ENCODE data around the gene SLC16A10. TPM values are rescaled to one million over a fixed set of nuclear protein-coding genes. Genes with fewer than 3 reads are reported as not detected.

Gene SLC16A10
- total RNA-seq, 2 experiments from 2014 or later, result 6.2 to 7.0 TPM

DNA sequence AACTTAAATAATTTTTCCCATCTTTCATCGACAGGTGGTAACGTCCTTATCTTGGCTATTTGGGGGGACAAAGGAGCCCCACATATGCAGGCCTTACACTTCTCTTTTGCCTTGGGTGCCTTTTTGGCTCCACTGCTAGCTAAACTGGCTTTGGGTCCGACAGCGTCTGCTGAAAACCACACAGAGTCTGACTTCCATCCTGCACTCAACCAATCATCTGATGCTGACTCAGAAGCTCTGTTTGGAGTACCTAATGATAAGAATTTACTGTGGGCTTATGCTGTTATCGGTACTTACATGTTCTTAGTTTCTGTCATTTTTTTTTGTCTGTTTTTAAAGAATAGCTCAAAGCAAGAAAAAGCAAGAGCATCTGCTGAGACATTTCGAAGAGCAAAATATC, 178.5 kb downstream of the SLC16A10 start:
- DNase-seq, result no peak
- no peak overlapping the region for H3K27ac Mint-ChIP-seq
- H3K4me1 Mint-ChIP-seq, result peaks cover 37% of the 10 kb centered on the region
- no peak for ATAC-seq
- intact Hi-C loops (cut with DNase I, micrococcal nuclease), result no loop called here
- ChIA-PET CTCF (interaction anchor here (1.1 kb wide), 1 partner anchor 8 kb away, joined by 3 read pairs; no protein-coding TSS in a partner anchor), POLR2A (no interaction called here)
- H3K36me3 Mint-ChIP-seq (ENCODE audit: low read depth), result peaks cover 53% of the 10 kb centered on the region
- no peaks in the 10 kb centered on the region for H3K27me3 Mint-ChIP-seq
- H3K9me3 Mint-ChIP-seq (ENCODE audit: low read depth), result no peaks in the 10 kb centered on the region
- no peak overlapping the region for H3K4me3 Mint-ChIP-seq

DNA sequence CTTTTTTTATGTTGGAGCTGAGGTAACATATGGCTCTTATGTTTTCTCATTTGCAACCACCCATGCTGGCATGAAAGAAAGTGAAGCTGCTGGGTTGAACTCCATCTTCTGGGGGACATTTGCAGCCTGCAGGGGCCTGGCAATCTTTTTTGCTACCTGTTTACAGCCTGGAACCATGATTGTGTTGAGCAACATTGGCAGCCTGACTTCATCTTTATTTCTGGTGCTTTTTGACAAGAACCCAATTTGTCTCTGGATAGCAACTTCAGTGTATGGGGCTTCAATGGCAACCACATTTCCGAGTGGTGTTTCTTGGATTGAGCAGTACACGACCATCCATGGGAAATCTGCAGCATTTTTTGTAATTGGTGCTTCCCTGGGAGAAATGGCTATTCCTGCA, 179.0 kb downstream of the SLC16A10 start:
- H3K27ac Mint-ChIP-seq, result no peak overlapping the region
- H3K4me1 Mint-ChIP-seq, result peaks cover 33% of the 10 kb centered on the region
- ChIA-PET POLR2A (no interaction called here), CTCF (interaction anchor here (1.1 kb wide), 1 partner anchor 9 kb away, joined by 3 read pairs; no protein-coding TSS in a partner anchor)
- H3K9me3 Mint-ChIP-seq (ENCODE audit: low read depth), result no peaks in the 10 kb centered on the region
- peaks cover 53% of the 10 kb centered on the region for H3K36me3 Mint-ChIP-seq (ENCODE audit: low read depth)
- no peaks in the 10 kb centered on the region for H3K27me3 Mint-ChIP-seq
- H3K4me3 Mint-ChIP-seq, result no peak overlapping the region
- intact Hi-C loops (cut with DNase I, micrococcal nuclease), result no loop called here
- ATAC-seq, result no peak
- no peak for DNase-seq

DNA sequence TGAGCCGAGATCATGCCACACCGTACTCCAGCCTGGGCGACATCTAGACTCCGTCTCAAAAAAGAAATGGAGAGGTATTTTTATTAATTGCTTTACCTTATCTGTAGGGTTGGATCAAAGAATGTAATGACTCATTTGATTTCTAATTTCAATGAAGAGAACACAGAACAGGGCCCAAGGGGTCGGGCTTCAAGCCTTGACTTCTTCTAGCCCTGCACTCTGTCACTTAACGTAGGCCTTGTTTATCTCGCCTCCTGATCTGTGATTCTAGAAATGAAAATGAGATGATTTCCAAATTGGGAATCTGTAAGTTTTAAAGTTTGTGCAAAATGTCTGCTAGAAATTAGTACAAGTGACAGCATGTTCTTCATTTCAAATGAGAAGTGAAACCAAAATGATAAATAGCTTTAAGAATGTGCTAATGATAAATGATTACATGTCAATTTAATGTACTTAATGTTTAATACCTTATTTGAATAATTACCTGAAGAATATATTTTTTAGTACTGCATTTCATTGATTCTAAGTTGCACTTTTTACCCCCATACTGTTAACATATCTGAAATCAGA, 180.5 kb downstream of the SLC16A10 start:
- intact Hi-C loops (cut with DNase I, micrococcal nuclease), result no loop called here
- POLR2A ChIA-PET, result no interaction called here
- Mint-ChIP-seq H3K27ac (no peak overlapping the region), H3K4me3 (no peak overlapping the region), H3K4me1 (peaks cover 27% of the 10 kb centered on the region), H3K27me3 (no peaks in the 10 kb centered on the region), H3K9me3 (ENCODE audit: low read depth) (no peaks in the 10 kb centered on the region), H3K36me3 (ENCODE audit: low read depth) (peaks cover 55% of the 10 kb centered on the region)
- DNase-seq, result no peak
- CTCF ChIA-PET, result no interaction called here
- no peak for ATAC-seq

DNA sequence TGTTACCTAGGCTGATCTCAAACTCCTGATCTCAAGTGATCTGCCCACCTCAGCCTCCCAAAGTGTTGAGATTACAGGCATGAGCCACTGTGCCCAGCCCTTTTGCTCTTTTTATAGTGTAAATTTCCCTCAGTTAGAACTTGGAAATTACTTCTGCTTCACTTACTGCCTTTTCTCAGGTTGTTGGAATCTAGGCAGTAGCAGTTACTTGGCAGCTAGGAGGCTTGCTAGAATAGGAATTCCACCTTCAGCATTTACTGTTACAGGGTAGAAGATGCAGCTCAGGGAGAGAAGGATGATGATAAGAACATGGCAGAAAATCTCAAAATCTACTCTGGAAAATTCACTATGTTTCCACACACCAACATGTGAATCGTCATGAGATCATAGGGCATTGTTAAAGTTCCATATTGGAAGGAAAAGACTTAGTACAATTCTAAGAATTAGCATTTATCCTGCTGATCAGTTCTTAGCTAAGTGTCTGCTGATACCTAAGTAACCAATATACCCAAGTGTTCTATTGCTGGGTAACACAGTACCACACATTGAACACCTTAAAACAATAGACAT, 182.2 kb downstream of the SLC16A10 start:
- Mint-ChIP-seq H3K9me3 (ENCODE audit: low read depth) (peaks cover 4% of the 10 kb centered on the region), H3K27me3 (no peaks in the 10 kb centered on the region), H3K4me1 (peaks cover 23% of the 10 kb centered on the region), H3K36me3 (ENCODE audit: low read depth) (peaks cover 64% of the 10 kb centered on the region), H3K4me3 (no peak overlapping the region), H3K27ac (no peak overlapping the region)
- CTCF ChIA-PET, result interaction anchor here (0.7 to 1.9 kb wide), 3 partner anchors 10 to 703 kb away, joined by 3 to 8 read pairs (median 3); a partner anchor contains a TSS
- ATAC-seq, result no peak
- no peak for DNase-seq
- POLR2A ChIA-PET, result interaction anchor here (0.6 kb wide), 1 partner anchor 64 kb away, joined by 4 read pairs; no protein-coding TSS in a partner anchor
- intact Hi-C loops (cut with DNase I, micrococcal nuclease), result no loop called here

DNA sequence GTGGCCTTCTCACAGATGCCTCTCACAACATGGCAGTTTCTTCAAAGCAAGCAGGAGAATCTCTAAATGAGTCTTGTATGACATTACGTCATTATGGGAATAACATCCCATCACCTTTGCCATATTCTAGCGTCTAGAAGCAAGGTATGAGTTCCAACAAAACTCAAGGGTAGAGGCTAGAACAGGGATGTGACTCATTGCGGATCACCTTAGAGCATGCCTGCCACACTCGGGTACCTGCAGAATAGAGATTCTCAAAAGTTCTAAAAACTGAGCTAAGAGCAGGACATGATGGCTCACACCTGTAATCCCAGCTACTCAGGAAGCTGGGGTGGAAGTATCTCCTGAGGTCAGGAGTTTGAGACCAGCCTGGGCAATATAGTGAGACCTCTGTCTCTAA, 182.8 kb downstream of the SLC16A10 start:
- DNase-seq (no peak), ATAC-seq (no peak)
- Mint-ChIP-seq H3K4me3 (no peak overlapping the region), H3K27ac (no peak overlapping the region), H3K27me3 (no peaks in the 10 kb centered on the region), H3K4me1 (peaks cover 23% of the 10 kb centered on the region), H3K9me3 (ENCODE audit: low read depth) (peaks cover 7% of the 10 kb centered on the region), H3K36me3 (ENCODE audit: low read depth) (peaks cover 70% of the 10 kb centered on the region)
- intact Hi-C loops (cut with DNase I, micrococcal nuclease), result no loop called here
- ChIA-PET CTCF (interaction anchor here (0.6 to 1.9 kb wide), 3 partner anchors 11 to 703 kb away, joined by 3 to 8 read pairs (median 5); a partner anchor contains a TSS), POLR2A (interaction anchor here (1.0 kb wide), 1 partner anchor 11 kb away, joined by 4 read pairs; a partner anchor contains a TSS)

DNA sequence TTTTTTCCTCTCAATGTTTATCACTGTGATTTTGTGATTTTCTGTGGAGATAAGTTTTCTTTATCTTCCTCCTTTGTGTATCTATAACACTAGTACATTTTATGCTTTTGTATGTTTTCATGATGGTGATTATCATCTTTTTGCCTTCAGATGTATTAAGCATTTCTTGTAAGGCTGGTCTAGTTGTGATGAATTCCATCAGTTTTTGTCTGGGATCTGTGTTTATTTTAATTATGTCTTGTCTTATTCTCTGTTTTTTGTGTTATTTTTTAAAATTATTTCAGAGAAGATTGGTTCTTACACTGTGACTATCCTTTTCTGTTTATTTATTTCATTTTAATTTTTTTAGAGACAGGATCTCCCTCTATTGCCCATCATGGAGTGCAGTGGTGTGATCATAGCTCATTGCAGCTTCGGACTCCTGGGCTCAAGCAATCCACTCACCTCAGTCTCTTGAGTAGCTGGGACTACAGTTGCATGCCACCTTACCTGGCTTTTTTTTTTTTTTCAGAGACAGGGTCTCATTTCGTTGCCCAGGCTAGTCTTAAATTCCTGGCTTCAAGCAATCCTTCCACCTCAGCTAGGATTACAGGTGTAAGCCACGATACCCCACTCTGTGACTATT, 187.4 kb downstream of the SLC16A10 start:
- H3K36me3 Mint-ChIP-seq (ENCODE audit: low read depth), result peaks cover 79% of the 10 kb centered on the region
- H3K9me3 Mint-ChIP-seq (ENCODE audit: low read depth), result peaks cover 11% of the 10 kb centered on the region
- ChIA-PET POLR2A (no interaction called here), CTCF (interaction anchor here (1.1 kb wide), 1 partner anchor 16 kb away, joined by 3 read pairs; a partner anchor contains a TSS)
- no peak overlapping the region for H3K4me3 Mint-ChIP-seq
- intact Hi-C loops (cut with DNase I, micrococcal nuclease), result no loop called here
- H3K27ac Mint-ChIP-seq, result no peak overlapping the region
- H3K27me3 Mint-ChIP-seq, result no peaks in the 10 kb centered on the region
- H3K4me1 Mint-ChIP-seq, result peaks cover 3% of the 10 kb centered on the region
- no peak for ATAC-seq
- no peak for DNase-seq

DNA sequence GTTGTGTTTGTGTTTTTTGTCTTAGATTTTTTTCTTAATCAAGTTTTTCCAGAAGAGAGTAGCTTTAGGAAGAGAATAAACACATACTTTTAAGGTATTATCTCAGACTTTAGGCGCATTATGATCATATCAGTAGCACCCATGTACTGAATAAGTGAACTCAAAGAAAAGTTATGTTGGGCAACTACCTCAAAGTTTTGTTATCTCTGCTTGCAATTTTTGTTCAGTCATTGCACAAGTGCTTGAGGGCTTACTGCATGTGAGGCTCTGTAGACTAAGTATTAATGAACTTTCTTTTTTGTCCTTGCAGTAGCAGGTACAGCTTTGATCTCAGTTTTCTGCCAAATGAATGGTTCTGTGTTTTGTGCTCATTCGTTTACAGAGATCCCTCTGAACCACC, 189.0 kb downstream of the SLC16A10 start:
- Mint-ChIP-seq H3K27ac (no peak overlapping the region), H3K9me3 (ENCODE audit: low read depth) (peaks cover 11% of the 10 kb centered on the region), H3K4me1 (peaks cover 3% of the 10 kb centered on the region), H3K27me3 (no peaks in the 10 kb centered on the region), H3K36me3 (ENCODE audit: low read depth) (peaks cover 80% of the 10 kb centered on the region), H3K4me3 (no peak overlapping the region)
- ChIA-PET CTCF (no interaction called here), POLR2A (no interaction called here)
- ATAC-seq, result no peak
- intact Hi-C loops (cut with DNase I, micrococcal nuclease), result no loop called here
- DNase-seq, result no peak

DNA sequence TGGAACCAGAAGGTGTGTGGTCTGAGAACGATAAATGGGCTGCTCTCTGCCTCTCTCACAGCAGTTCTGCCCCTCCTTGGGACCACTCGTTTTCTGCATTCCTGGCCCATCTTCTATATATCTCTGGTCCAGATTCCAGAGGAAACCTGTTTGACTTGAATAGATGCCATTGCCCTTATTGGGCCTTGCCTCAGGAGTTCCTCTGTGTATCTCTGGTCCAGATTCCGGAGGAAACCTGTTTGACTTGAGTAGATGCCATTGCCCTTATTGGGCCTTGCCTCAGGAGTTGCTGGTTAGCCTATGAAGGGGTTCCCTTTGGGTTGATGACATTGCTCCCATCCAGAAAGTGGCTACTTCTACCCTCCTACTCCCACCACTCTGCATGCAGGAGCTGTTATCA, 189.4 kb downstream of the SLC16A10 start:
- ATAC-seq (no peak), DNase-seq (no peak)
- peaks cover 81% of the 10 kb centered on the region for H3K36me3 Mint-ChIP-seq (ENCODE audit: low read depth)
- H3K27me3 Mint-ChIP-seq, result no peaks in the 10 kb centered on the region
- ChIA-PET POLR2A (no interaction called here), CTCF (no interaction called here)
- H3K27ac Mint-ChIP-seq, result no peak overlapping the region
- peaks cover 3% of the 10 kb centered on the region for H3K4me1 Mint-ChIP-seq
- H3K9me3 Mint-ChIP-seq (ENCODE audit: low read depth), result peaks cover 11% of the 10 kb centered on the region
- intact Hi-C loops (cut with DNase I, micrococcal nuclease), result no loop called here
- H3K4me3 Mint-ChIP-seq, result no peak overlapping the region

DNA sequence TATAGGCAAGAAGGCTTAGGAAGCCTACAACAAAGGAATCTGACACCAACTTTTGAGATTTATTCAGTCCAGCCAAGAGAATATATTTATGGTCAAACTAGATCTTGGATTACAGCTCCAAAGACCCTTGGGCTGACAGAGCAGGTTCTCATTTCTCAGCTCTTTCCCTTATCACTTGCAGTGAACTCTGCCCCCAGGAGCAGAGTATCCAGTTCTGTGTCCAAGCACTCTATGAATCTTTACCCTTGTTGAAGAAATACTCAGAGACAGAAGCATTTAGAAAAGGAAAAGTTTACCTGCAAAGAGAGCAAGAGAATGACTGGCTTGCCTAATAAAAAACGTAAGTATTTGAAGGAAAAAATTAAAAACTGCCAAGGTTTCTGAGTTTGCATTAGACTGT, 190.5 kb downstream of the SLC16A10 start:
- Mint-ChIP-seq H3K4me3 (no peak overlapping the region), H3K4me1 (peaks cover 7% of the 10 kb centered on the region), H3K36me3 (ENCODE audit: low read depth) (peaks cover 84% of the 10 kb centered on the region), H3K27ac (no peak overlapping the region), H3K27me3 (no peaks in the 10 kb centered on the region), H3K9me3 (ENCODE audit: low read depth) (peaks cover 11% of the 10 kb centered on the region)
- ChIA-PET CTCF (no interaction called here), POLR2A (no interaction called here)
- ATAC-seq (no peak), DNase-seq (no peak)
- intact Hi-C loops (cut with DNase I, micrococcal nuclease), result no loop called here

DNA sequence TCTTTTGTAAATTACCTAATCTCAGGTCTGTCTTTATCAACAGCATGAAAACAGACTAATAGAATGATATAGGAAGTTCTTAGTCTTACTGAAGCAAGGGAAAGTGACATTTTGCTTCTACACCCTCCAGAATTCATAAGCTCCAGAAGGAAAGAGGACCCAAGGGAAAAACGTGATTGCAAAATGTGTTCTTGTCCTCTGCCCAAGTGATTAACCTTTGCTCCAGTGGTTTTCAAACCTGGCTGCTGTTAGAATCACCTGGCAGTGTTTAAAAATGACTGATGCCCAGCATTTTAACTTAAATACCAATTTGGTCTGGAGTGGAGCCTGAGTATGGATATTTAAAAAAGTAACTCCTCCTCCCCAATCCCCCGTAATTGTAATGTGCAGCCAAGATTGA, 191.4 kb downstream of the SLC16A10 start:
- intact Hi-C loops (cut with DNase I, micrococcal nuclease), result no loop called here
- Mint-ChIP-seq H3K27ac (no peak overlapping the region), H3K4me3 (no peak overlapping the region), H3K36me3 (ENCODE audit: low read depth) (peaks cover 78% of the 10 kb centered on the region), H3K9me3 (ENCODE audit: low read depth) (peaks cover 11% of the 10 kb centered on the region), H3K27me3 (no peaks in the 10 kb centered on the region), H3K4me1 (peaks cover 7% of the 10 kb centered on the region)
- ChIA-PET CTCF (no interaction called here), POLR2A (no interaction called here)
- no peak for DNase-seq
- ATAC-seq, result no peak

DNA sequence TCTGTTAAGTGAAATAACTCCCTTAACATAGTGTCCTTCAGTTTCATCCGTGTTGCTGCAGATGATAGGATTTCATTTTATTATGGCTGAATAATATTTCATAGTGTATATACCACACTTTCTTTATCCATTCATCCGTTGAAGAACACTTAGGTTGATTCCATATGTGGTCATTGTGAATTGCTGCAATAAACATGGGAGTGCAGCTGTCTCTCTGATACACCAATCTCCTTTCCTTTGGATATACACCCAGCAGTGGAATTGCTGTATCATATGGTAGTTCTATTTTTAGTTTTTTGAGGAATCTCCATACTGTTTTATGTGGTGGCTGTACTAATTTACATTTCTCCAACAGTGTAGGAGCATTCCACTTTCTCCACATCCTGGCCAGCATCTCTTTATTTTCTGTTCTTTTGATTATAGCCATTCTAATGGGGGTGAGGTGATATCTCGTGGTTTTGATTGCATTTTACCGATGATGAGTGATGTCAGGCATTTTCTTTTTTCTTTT, 193.2 kb downstream of the SLC16A10 start:
- peaks cover 4% of the 10 kb centered on the region for H3K9me3 Mint-ChIP-seq (ENCODE audit: low read depth)
- POLR2A ChIA-PET, result no interaction called here

More for the DNA sequence above, 193.2 kb downstream of the SLC16A10 start:
- CTCF ChIA-PET, result interaction anchor here (0.6 kb wide), 1 partner anchor 43 kb away, joined by 3 read pairs; no protein-coding TSS in a partner anchor
- ATAC-seq (no peak), DNase-seq (no peak)
- H3K36me3 Mint-ChIP-seq (ENCODE audit: low read depth), result peaks cover 63% of the 10 kb centered on the region
- no peak overlapping the region for H3K4me3 Mint-ChIP-seq
- H3K4me1 Mint-ChIP-seq, result peaks cover 5% of the 10 kb centered on the region
- intact Hi-C loops (cut with DNase I, micrococcal nuclease), result no loop called here
- H3K27me3 Mint-ChIP-seq, result no peaks in the 10 kb centered on the region
- H3K27ac Mint-ChIP-seq, result no peak overlapping the region
